GM18517 (cell line): ENCODE measurements around the gene YTHDC1.
A peak's percentile ranks its signal among the peaks of the same experiment; 100 is the strongest.
"Not testable (repeated sequence)": the region's sequence is repeated elsewhere in the genome, so short reads cannot be mapped to it uniquely, and the experiment has no call there.

Experiments used
- ATAC-seq: cut with Tn5 transposase; IDR thresholded peaks from one replicate; pipeline ENCODE4 v1.9.1; 2021; ENCODE audit warnings: mild to moderate bottlenecking, moderate library complexity; ENCODE audit not compliant: unreplicated experiment

YTHDC1 gene

GRCh38 chr4:68349649-68350360, at the start of gene YTHDC1:
Gene YTHDC1, minus strand, starts transcription at chr4:68350090. Its CDS starts 337 bp downstream, at chr4:68349753.
- peak; percentile 92 for ATAC-seq

- no peak for ATAC-seq
Observed at GRCh38 chr4:68399306-68399705, 49.4 kb upstream of the YTHDC1 start.

- ATAC-seq = no peak
Observed at GRCh38 chr4:68396756-68397155, 46.9 kb upstream of the YTHDC1 start.

- ATAC-seq = no peak
Observed at GRCh38 chr4:68391436-68391835, 41.5 kb upstream of the YTHDC1 start.

- no peak for ATAC-seq
Observed at GRCh38 chr4:68390205-68390935, 40.5 kb upstream of the YTHDC1 start.

- not testable (repeated sequence) for ATAC-seq
Observed at GRCh38 chr4:68389386-68389913, 39.6 kb upstream of the YTHDC1 start.

GRCh38 chr4:68388347-68388865, 38.5 kb upstream of the YTHDC1 start:
- ATAC-seq = no peak

GRCh38 chr4:68385267-68385666, 35.4 kb upstream of the YTHDC1 start:
- no peak for ATAC-seq

GRCh38 chr4:68383115-68383514, 33.2 kb upstream of the YTHDC1 start:
- no peak for ATAC-seq

- ATAC-seq = no peak
Observed at GRCh38 chr4:68378226-68378625, 28.3 kb upstream of the YTHDC1 start.

GRCh38 chr4:68375667-68376559, 26.0 kb upstream of the YTHDC1 start:
- ATAC-seq = peak; percentile 89

GRCh38 chr4:68373513-68373912, 23.6 kb upstream of the YTHDC1 start:
- peak; percentile 84 for ATAC-seq

GRCh38 chr4:68372588-68372987, 22.7 kb upstream of the YTHDC1 start:
- ATAC-seq = no peak

GRCh38 chr4:68369142-68369805, 19.4 kb upstream of the YTHDC1 start:
- no peak for ATAC-seq

GRCh38 chr4:68368691-68369131, 18.8 kb upstream of the YTHDC1 start:
- no peak for ATAC-seq

- ATAC-seq = no peak
Observed at GRCh38 chr4:68367835-68368234, 17.9 kb upstream of the YTHDC1 start.

- ATAC-seq = no peak
Observed at GRCh38 chr4:68366600-68366999, 16.7 kb upstream of the YTHDC1 start.

- no peak for ATAC-seq
Observed at GRCh38 chr4:68365068-68365467, 15.2 kb upstream of the YTHDC1 start.

- no peak for ATAC-seq
Observed at GRCh38 chr4:68361146-68361589, 11.3 kb upstream of the YTHDC1 start.
